DOHH2 (cell line): ENCODE data around the gene MB.

Experiments used
- EZH2phosphoT487 ChIP-seq: fragments of 200-600 bp; sonication (generic); IDR thresholded peaks from 2 replicates; pipeline ENCODE4 v1.6.1; 2017; ENCODE audit warnings: borderline replicate concordance, mild to moderate bottlenecking, antibody characterized with exemption, low read length, moderate library complexity, mixed read lengths
- TF ChIP-seq, protein P1 (sequence below): fragments of 200-600 bp; sonication (generic); IDR thresholded peaks from one replicate; pipeline ENCODE4 v1.5.1; 2014; ENCODE audit warnings: antibody characterized with exemption, mild to moderate bottlenecking, low read depth, low read length; ENCODE audit not compliant: poor library complexity, severe bottlenecking

DNA sequence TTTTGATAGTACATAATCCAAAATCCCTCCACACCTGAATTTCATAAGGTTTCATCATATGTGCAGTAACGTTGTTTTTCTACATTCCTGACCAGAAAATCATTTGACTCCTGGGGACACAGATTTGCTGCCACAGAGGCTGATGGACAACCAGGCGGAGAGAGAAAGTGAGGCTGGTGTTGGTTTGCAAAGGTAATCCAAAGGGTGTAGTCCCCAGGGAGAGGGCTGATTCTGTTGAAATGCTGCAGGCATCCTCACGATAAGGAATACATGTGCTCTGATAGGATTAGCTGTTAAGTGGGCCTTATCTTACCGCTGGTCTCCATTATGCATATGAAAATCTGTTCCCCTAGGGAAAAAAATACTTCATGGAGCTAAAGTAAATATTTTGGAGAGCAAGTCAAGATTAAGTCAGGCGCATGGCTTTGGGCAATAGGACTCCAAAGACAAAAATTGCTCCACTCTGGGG is 39.2 kb upstream of the MB start:
- TF ChIP-seq, protein P1, sequence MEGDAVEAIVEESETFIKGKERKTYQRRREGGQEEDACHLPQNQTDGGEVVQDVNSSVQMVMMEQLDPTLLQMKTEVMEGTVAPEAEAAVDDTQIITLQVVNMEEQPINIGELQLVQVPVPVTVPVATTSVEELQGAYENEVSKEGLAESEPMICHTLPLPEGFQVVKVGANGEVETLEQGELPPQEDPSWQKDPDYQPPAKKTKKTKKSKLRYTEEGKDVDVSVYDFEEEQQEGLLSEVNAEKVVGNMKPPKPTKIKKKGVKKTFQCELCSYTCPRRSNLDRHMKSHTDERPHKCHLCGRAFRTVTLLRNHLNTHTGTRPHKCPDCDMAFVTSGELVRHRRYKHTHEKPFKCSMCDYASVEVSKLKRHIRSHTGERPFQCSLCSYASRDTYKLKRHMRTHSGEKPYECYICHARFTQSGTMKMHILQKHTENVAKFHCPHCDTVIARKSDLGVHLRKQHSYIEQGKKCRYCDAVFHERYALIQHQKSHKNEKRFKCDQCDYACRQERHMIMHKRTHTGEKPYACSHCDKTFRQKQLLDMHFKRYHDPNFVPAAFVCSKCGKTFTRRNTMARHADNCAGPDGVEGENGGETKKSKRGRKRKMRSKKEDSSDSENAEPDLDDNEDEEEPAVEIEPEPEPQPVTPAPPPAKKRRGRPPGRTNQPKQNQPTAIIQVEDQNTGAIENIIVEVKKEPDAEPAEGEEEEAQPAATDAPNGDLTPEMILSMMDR = no peak
- TF ChIP-seq EZH2phosphoT487 = no peak
